ENCODE data around the gene CHAMP1. TPM values are rescaled to one million over a fixed set of nuclear protein-coding genes. Genes with fewer than 3 reads are reported as not detected.

The CHAMP1 gene
- total RNA-seq, 1 donor from 2014 or later: 26.8 TPM

GRCh38 chr13:114321256-114321655 lies 7.0 kb downstream of the CHAMP1 start:
- Mint-ChIP-seq H3K27me3 (ENCODE audit: low read depth, unreplicated experiment) (no peaks in the 10 kb centered on the region), H3K4me1 (ENCODE audit: low read depth, unreplicated experiment) (peaks cover 17% of the 10 kb centered on the region), H3K4me3 (ENCODE audit: unreplicated experiment) (no peak overlapping the region), H3K9me3 (ENCODE audit: unreplicated experiment) (peaks cover 10% of the 10 kb centered on the region), H3K27ac (ENCODE audit: unreplicated experiment) (no peak overlapping the region), H3K36me3 (ENCODE audit: low read depth, unreplicated experiment) (peaks cover 51% of the 10 kb centered on the region)
- H3K9ac ChIP-seq (ENCODE audit: low read length): no peak overlapping the region
- H3K4me2 ChIP-seq (ENCODE audit: low read length): no peak overlapping the region
- H3K36me3 ChIP-seq (ENCODE audit: insufficient read depth, low read length): peaks cover 47% of the 10 kb centered on the region
- no peaks in the 10 kb centered on the region for H3K27me3 ChIP-seq (ENCODE audit: insufficient read depth, low read length)
- H3K79me2 ChIP-seq (ENCODE audit: insufficient read depth, low read length): peaks cover 90% of the 10 kb centered on the region
- TF ChIP-seq EZH2 (IDR thresholded peaks at IDR 0.05; ENCODE audit: insufficient read depth, low read length): no peak
- no peak for TF ChIP-seq CTCF (IDR thresholded peaks at IDR 0.05; ENCODE audit: insufficient read depth, low read depth, low read length)
- no peak for FAIRE-seq
- no peak overlapping the region for H2AFZ ChIP-seq (ENCODE audit: low read depth, low read length)
- H3K27ac ChIP-seq (ENCODE audit: low read depth, low read length): no peak overlapping the region
- H3K4me3 ChIP-seq (ENCODE audit: insufficient read depth, low read depth, low read length): no peak overlapping the region
- no peaks in the 10 kb centered on the region for H3K9me3 ChIP-seq (ENCODE audit: insufficient read depth, low read depth, low read length)
- peaks cover 22% of the 10 kb centered on the region for H3K4me1 ChIP-seq (ENCODE audit: insufficient read depth, low read length)
- H4K20me1 ChIP-seq (ENCODE audit: insufficient read depth, low read length): peaks cover 66% of the 10 kb centered on the region
- DNase-seq (ENCODE audit: low read depth): no peak

DNA sequence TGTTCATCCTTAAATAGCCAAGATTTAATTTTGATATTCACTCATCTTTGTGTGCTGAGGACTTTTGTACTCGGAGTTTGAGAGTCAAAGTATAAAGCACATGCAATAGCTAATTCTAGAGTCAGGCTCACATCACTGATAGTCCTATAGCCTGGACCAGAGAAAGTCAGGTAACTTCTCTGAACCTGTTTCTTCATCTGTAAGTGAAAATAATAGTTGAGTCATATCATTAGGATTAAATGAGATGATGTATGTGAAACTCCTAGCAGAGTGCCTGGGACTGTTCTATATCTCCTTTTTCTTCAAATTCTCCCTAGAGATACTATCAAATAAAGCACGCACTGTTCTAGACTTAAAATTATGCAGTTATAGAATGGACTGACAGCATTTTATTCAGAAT lies 9.0 kb downstream of the CHAMP1 start:
- H3K9me3 ChIP-seq (ENCODE audit: insufficient read depth, low read depth, low read length): no peaks in the 10 kb centered on the region
- Mint-ChIP-seq H3K27ac (ENCODE audit: unreplicated experiment) (no peak overlapping the region), H3K4me1 (ENCODE audit: low read depth, unreplicated experiment) (peaks cover 20% of the 10 kb centered on the region), H3K27me3 (ENCODE audit: low read depth, unreplicated experiment) (no peaks in the 10 kb centered on the region), H3K36me3 (ENCODE audit: low read depth, unreplicated experiment) (peaks cover 55% of the 10 kb centered on the region), H3K4me3 (ENCODE audit: unreplicated experiment) (no peak overlapping the region), H3K9me3 (ENCODE audit: unreplicated experiment) (peaks cover 10% of the 10 kb centered on the region)
- H4K20me1 ChIP-seq (ENCODE audit: insufficient read depth, low read length): peaks cover 59% of the 10 kb centered on the region
- DNase-seq (ENCODE audit: low read depth): no peak
- H3K9ac ChIP-seq (ENCODE audit: low read length): no peak overlapping the region
- H3K36me3 ChIP-seq (ENCODE audit: insufficient read depth, low read length): peaks cover 47% of the 10 kb centered on the region
- no peak overlapping the region for H3K4me3 ChIP-seq (ENCODE audit: insufficient read depth, low read depth, low read length)
- no peaks in the 10 kb centered on the region for H3K27me3 ChIP-seq (ENCODE audit: insufficient read depth, low read length)
- FAIRE-seq: no peak
- TF ChIP-seq EZH2 (IDR thresholded peaks at IDR 0.05; ENCODE audit: insufficient read depth, low read length) (no peak), CTCF (IDR thresholded peaks at IDR 0.05; ENCODE audit: insufficient read depth, low read depth, low read length) (no peak)
- H3K79me2 ChIP-seq (ENCODE audit: insufficient read depth, low read length): peaks cover 73% of the 10 kb centered on the region
- no peak overlapping the region for H3K27ac ChIP-seq (ENCODE audit: low read depth, low read length)
- H2AFZ ChIP-seq (ENCODE audit: low read depth, low read length): no peak overlapping the region
- H3K4me2 ChIP-seq (ENCODE audit: low read length): no peak overlapping the region
- peaks cover 20% of the 10 kb centered on the region for H3K4me1 ChIP-seq (ENCODE audit: insufficient read depth, low read length)

DNA sequence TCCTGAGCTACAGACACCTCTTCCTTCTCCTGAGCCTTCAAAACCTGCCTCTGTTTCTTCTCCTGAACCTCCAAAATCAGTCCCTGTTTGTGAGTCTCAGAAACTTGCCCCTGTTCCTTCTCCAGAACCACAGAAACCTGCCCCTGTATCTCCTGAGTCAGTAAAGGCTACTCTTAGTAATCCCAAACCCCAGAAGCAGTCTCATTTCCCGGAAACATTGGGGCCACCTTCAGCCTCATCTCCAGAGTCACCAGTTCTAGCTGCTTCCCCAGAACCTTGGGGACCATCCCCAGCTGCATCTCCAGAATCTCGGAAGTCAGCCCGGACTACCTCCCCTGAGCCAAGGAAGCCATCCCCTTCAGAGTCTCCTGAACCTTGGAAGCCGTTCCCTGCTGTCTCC lies 10.0 kb downstream of the CHAMP1 start:
- no peak for DNase-seq (ENCODE audit: low read depth)
- TF ChIP-seq EZH2 (IDR thresholded peaks at IDR 0.05; ENCODE audit: insufficient read depth, low read length): no peak
- no peak for TF ChIP-seq CTCF (IDR thresholded peaks at IDR 0.05; ENCODE audit: insufficient read depth, low read depth, low read length)
- H3K4me1 ChIP-seq (ENCODE audit: insufficient read depth, low read length): peaks cover 11% of the 10 kb centered on the region
- H3K36me3 ChIP-seq (ENCODE audit: insufficient read depth, low read length): peaks cover 47% of the 10 kb centered on the region
- H3K4me3 Mint-ChIP-seq (ENCODE audit: unreplicated experiment): no peak overlapping the region
- H3K4me2 ChIP-seq (ENCODE audit: low read length): no peak overlapping the region
- H4K20me1 ChIP-seq (ENCODE audit: insufficient read depth, low read length): peaks cover 49% of the 10 kb centered on the region
- no peaks in the 10 kb centered on the region for H3K9me3 ChIP-seq (ENCODE audit: insufficient read depth, low read depth, low read length)
- H3K27ac ChIP-seq (ENCODE audit: low read depth, low read length): no peak overlapping the region
- peaks cover 10% of the 10 kb centered on the region for H3K9me3 Mint-ChIP-seq (ENCODE audit: unreplicated experiment)
- H3K27me3 Mint-ChIP-seq (ENCODE audit: low read depth, unreplicated experiment): no peaks in the 10 kb centered on the region
- no peak for FAIRE-seq
- H3K27me3 ChIP-seq (ENCODE audit: insufficient read depth, low read length): no peaks in the 10 kb centered on the region
- H3K4me3 ChIP-seq (ENCODE audit: insufficient read depth, low read depth, low read length): no peak overlapping the region
- H3K4me1 Mint-ChIP-seq (ENCODE audit: low read depth, unreplicated experiment): peaks cover 14% of the 10 kb centered on the region
- peaks cover 63% of the 10 kb centered on the region for H3K79me2 ChIP-seq (ENCODE audit: insufficient read depth, low read length)
- H3K27ac Mint-ChIP-seq (ENCODE audit: unreplicated experiment): no peak overlapping the region
- no peak overlapping the region for H2AFZ ChIP-seq (ENCODE audit: low read depth, low read length)
- H3K9ac ChIP-seq (ENCODE audit: low read length): no peak overlapping the region
- H3K36me3 Mint-ChIP-seq (ENCODE audit: low read depth, unreplicated experiment): peaks cover 55% of the 10 kb centered on the region
